Sigmoid colon (tissue), 7 donors: Measurements from ENCODE around the gene VPS54. TPM values are rescaled to one million over a fixed set of nuclear protein-coding genes. Genes with fewer than 3 reads are reported as not detected.
A peak's percentile ranks its signal among the peaks of the same experiment; 100 is the strongest.

Source experiments
- DNase-seq: peaks from one replicate; pipeline ENCODE4 v3.0.0-alpha.2; 2019
- H3K27ac ChIP-seq, 4 donors: fragments of 200-600 bp; sonication (generic); one replicate each; pipeline ENCODE4 v1.5.1; 2016 to 2019; ENCODE audit warnings: mild to moderate bottlenecking in 1 of 4
- H3K27me3 ChIP-seq, 3 donors: fragments of 200-600 bp; sonication (generic); one replicate each; pipeline ENCODE4 v1.5.1; 2019; ENCODE audit warnings: mild to moderate bottlenecking in 1 of 3
- H3K36me3 ChIP-seq, 4 donors: fragments of 200-600 bp; sonication (generic); one replicate each; pipeline ENCODE4 v1.5.1; 2016 to 2019
- H3K4me1 ChIP-seq, 4 donors: fragments of 200-600 bp; sonication (generic); one replicate each; pipeline ENCODE4 v1.5.1; 2017 to 2019
- H3K4me3 ChIP-seq, 4 donors: fragments of 200-600 bp; sonication (generic); one replicate each; pipeline ENCODE4 v1.5.1; 2017 to 2019; ENCODE audit warnings: mild to moderate bottlenecking in 2 of 4, moderate library complexity in 1 of 4
- H3K9me3 ChIP-seq, 4 donors: fragments of 200-600 bp in 3 of 4; sonication (generic) in 3 of 4; one replicate each; pipeline versions ENCODE4 v1.5.1 to v1.6.1; 2013 to 2019
- CTCF ChIP-seq, 4 experiments: fragments of 450-650 bp in 3 of 4; fragments of 200-600 bp in 1 of 4; IDR thresholded peaks; one replicate each; pipeline ENCODE4 v1.5.1; 2016 to 2019; ENCODE audit warnings: antibody characterized with exemption in 4 of 4, mild to moderate bottlenecking in 3 of 4, moderate library complexity in 2 of 4
- EP300 ChIP-seq, 4 donors: sonication (generic); formaldehyde crosslinking; IDR thresholded peaks; one replicate each; pipeline ENCODE4 v1.6.1; 2017; ENCODE audit warnings: antibody characterized with exemption in 4 of 4
- POLR2A ChIP-seq, 2 donors: fragments of 450-650 bp; IDR thresholded peaks; one replicate each; pipeline ENCODE4 v1.6.1; 2016; ENCODE audit warnings: antibody characterized with exemption in 2 of 2, mild to moderate bottlenecking in 2 of 2, moderate library complexity in 2 of 2
- POLR2AphosphoS5 ChIP-seq, 4 donors: sonication (generic); formaldehyde crosslinking; IDR thresholded peaks; one replicate each; pipeline ENCODE4 v1.6.1; 2017; ENCODE audit warnings: antibody characterized with exemption in 4 of 4
- WGBS, 2 donors: extraction: QIAGEN DNeasy Blood & Tissue Kit; methylation state at CpG; one replicate each; pipeline ENCODE4 v1.1.7; 2013; 5-methylcytosine and 5-hydroxymethylcytosine counted together
- intact Hi-C: fragments of 100-400 bp; cut with DNase I; formaldehyde crosslinking; loops from one replicate; pipeline ENCODE4 v1.15.1; 2023
- polyA plus RNA-seq, 3 donors: library from polyadenylated mRNA; stranded (reverse); fragments of 200-250 nt; gene quantifications; one replicate each; pipeline ENCODE4 v1.2.3, GENCODE V29; 2013
- total RNA-seq, 4 donors: library from RNA; depleted of rRNA; stranded (reverse); fragments of >200 nt; gene quantifications; one replicate each; pipeline ENCODE4 v1.1.0, GENCODE V29; 2016
- donor health status: healthy with polysubstance abuse.
- donor health status: Bipolar disorder and iron deficiency.
- donor health status: healthy.

VPS54 gene
- total and polyA plus RNA-seq, 7 donors, result 9.7 to 27.5 (median 24.9) TPM

- TF ChIP-seq POLR2A (IDR thresholded peaks at IDR 0.05) (no peak), CTCF (IDR thresholded peaks at IDR 0.05) (no peak), EP300 (IDR thresholded peaks at IDR 0.05) (no peak), POLR2AphosphoS5 (IDR thresholded peaks at IDR 0.05) (no peak)
- no peaks in the 10 kb centered on the region for H3K9me3 ChIP-seq
- no peak overlapping the region for H3K4me3 ChIP-seq
- peaks cover 0 to 48% (median 24%) of the 10 kb centered on the region in 4 donors for H3K4me1 ChIP-seq
- H3K27me3 ChIP-seq, result no peaks in the 10 kb centered on the region
- H3K36me3 ChIP-seq, result peaks cover 0 to 9% (median 0%) of the 10 kb centered on the region in 4 donors
- no peak overlapping the region for H3K27ac ChIP-seq
- no peak for DNase-seq
- intact Hi-C loops, result no loop called here
- 58 to 74% methylated on average over 2 of the region's 2 CpGs for WGBS, 2 donors
Measured at GRCh38 chr2:63866009-63866709, 153.1 kb downstream of the VPS54 start.

DNA sequence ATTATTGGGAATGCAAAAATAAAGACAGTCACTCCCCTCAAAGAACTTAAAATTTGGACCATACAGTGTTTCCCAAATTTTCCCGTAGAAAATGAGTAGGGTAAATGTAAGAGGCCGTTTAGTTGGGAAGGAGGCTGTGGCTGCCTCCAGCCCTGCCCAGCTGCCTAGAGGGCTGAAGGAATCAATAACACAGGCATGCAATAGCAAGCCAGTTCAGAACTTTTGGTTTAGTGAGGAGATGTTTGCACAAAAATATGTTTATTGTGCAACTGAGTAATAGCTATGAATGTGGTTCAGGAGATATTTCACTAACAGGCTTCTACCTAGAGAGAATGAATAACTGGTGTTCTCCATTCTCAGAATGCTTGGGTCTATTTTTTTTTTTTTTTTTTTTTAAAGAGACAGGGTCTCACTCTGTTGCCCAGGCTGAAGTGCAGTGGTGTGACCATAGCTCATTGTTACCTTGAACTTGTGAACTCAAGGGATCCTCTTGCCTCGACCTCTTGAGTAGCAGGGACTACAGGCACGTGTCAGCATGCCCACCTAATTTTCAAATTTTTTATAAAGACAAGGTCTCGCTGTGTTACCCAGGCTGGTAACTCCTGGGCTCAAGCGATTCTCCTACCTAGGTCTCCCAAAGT, 153.9 kb downstream of the VPS54 start:
- peaks cover 0 to 42% (median 21%) of the 10 kb centered on the region in 4 donors for H3K4me1 ChIP-seq
- intact Hi-C loops, result no loop called here
- WGBS, 2 donors, result 89 to 93% methylated on average over 6 of the region's 6 CpGs

GRCh38 chr2:63863707-63864106, 155.5 kb downstream of the VPS54 start:
- intact Hi-C loops, result no loop called here
- H3K4me3 ChIP-seq, result no peak overlapping the region
- no peak for DNase-seq
- no peak for TF ChIP-seq POLR2A (IDR thresholded peaks at IDR 0.05)
- no peak for TF ChIP-seq POLR2AphosphoS5 (IDR thresholded peaks at IDR 0.05)
- no peak for TF ChIP-seq CTCF (IDR thresholded peaks at IDR 0.05)
- TF ChIP-seq EP300 (IDR thresholded peaks at IDR 0.05), result no peak
- H3K36me3 ChIP-seq, result peaks cover 0 to 29% (median 4%) of the 10 kb centered on the region in 4 donors
- WGBS, 2 donors, result 75 to 92% methylated on average over 1 of the region's 1 CpG
- no peaks in the 10 kb centered on the region for H3K27me3 ChIP-seq
- H3K4me1 ChIP-seq, result peaks cover 0 to 42% (median 21%) of the 10 kb centered on the region in 4 donors
- no peaks in the 10 kb centered on the region for H3K9me3 ChIP-seq
- H3K27ac ChIP-seq, result peak overlapping the region in 1 of 4 donors; percentile 20

More for the DNA sequence above, 153.9 kb downstream of the VPS54 start:
- no peaks in the 10 kb centered on the region for H3K9me3 ChIP-seq
- TF ChIP-seq EP300 (IDR thresholded peaks at IDR 0.05) (no peak), CTCF (IDR thresholded peaks at IDR 0.05) (no peak), POLR2A (IDR thresholded peaks at IDR 0.05) (no peak), POLR2AphosphoS5 (IDR thresholded peaks at IDR 0.05) (no peak)
- peaks cover 0 to 13% (median 0%) of the 10 kb centered on the region in 4 donors for H3K36me3 ChIP-seq
- DNase-seq, result no peak
- H3K27ac ChIP-seq, result no peak overlapping the region
- no peaks in the 10 kb centered on the region for H3K27me3 ChIP-seq
- H3K4me3 ChIP-seq, result no peak overlapping the region

DNA sequence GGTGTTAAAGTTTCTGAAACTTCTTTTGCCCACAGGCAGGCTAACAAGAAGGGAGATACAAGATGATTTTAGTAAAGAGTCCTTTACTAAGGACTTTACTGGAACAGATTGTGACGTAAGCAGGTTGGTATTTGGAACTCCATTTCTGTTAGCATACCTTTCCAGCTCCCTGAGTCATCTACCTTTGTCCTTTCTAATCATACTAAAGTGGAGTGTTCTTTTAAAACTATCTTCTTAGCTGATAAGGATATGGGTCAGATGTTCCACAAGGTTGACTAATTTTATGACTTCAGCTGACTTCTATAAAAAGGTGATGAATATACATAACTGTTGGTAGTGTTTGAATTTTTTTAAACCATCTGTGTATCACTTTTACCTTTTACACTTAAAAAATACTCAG, 156.4 kb downstream of the VPS54 start:
- Histone ChIP-seq H3K27me3 (no peaks in the 10 kb centered on the region), H3K36me3 (peaks cover 0 to 38% (median 4%) of the 10 kb centered on the region in 4 donors), H3K4me3 (no peak overlapping the region), H3K27ac (peak overlapping the region in 2 of 4 donors; percentile 15 to 20), H3K4me1 (peaks cover 0 to 42% (median 21%) of the 10 kb centered on the region in 4 donors), H3K9me3 (no peaks in the 10 kb centered on the region)
- intact Hi-C loops, result loop anchor here (1.0 kb wide), 1 partner anchor 171 kb away; no protein-coding TSS in a partner anchor
- no peak for DNase-seq
- TF ChIP-seq CTCF (IDR thresholded peaks at IDR 0.05), result no peak
- no peak for TF ChIP-seq POLR2AphosphoS5 (IDR thresholded peaks at IDR 0.05)
- 22 to 77% methylated on average over 1 of the region's 1 CpG for WGBS, 2 donors
